GM23338 (cell line): Measurements from ENCODE around the gene TSPEAR. TPM values are rescaled to one million over a fixed set of nuclear protein-coding genes. Genes with fewer than 3 reads are reported as not detected.

Experiments used
- ATAC-seq: fragments of 200-7000 bp; cut with Tn5 transposase; 3 replicates; pipeline ENCODE4 v1.9.1; 2020
- DNase-seq: peaks from one replicate; pipeline ENCODE4 v3.0.0-alpha.2; 2015; ENCODE audit warnings: low spot score
- H2AFZ ChIP-seq: fragments of 200-600 bp; sonication (generic); 2 replicates; pipeline ENCODE4 v1.8.0; 2016; ENCODE audit warnings: antibody characterized with exemption, mild to moderate bottlenecking, moderate library complexity
- H3F3A ChIP-seq: fragments of 200-600 bp; sonication (generic); replicated peaks from 2 replicates; pipeline ENCODE4 v1.8.0; 2017; ENCODE audit warnings: antibody characterized with exemption, mixed run types, low read depth
- H3K27ac ChIP-seq: fragments of 200-600 bp; sonication (generic); 2 replicates; pipeline ENCODE4 v1.6.1; 2016; ENCODE audit warnings: low read depth
- H3K27me3 ChIP-seq: fragments of 200-600 bp; sonication (generic); 2 replicates; pipeline ENCODE4 v1.8.0; 2016; ENCODE audit warnings: mild to moderate bottlenecking, mixed run types, moderate library complexity; ENCODE audit not compliant: insufficient read depth
- H3K36me3 ChIP-seq: fragments of 200-600 bp; sonication (generic); 2 replicates; pipeline ENCODE4 v1.8.0; 2016; ENCODE audit warnings: mild to moderate bottlenecking; ENCODE audit not compliant: insufficient read depth
- H3K4me1 ChIP-seq: fragments of 200-600 bp; sonication (generic); 2 replicates; pipeline ENCODE4 v1.8.0; 2016; ENCODE audit warnings: mild to moderate bottlenecking, moderate library complexity; ENCODE audit not compliant: insufficient read depth
- H3K4me2 ChIP-seq: fragments of 200-600 bp; sonication (generic); 2 replicates; pipeline ENCODE4 v1.7.1; 2017; ENCODE audit warnings: mixed run types
- H3K4me3 ChIP-seq: fragments of 200-600 bp; sonication (generic); 2 replicates; pipeline ENCODE4 v1.6.1; 2016; ENCODE audit warnings: mixed run types
- H3K79me2 ChIP-seq: fragments of 200-600 bp; sonication (generic); replicated peaks from 2 replicates; pipeline ENCODE4 v1.8.0; 2017; ENCODE audit warnings: mild to moderate bottlenecking; ENCODE audit not compliant: insufficient read depth
- H3K9me2 ChIP-seq: fragments of 200-600 bp; sonication (generic); 2 replicates; pipeline ENCODE4 v1.8.0; 2017; ENCODE audit not compliant: insufficient read depth
- H4K20me1 ChIP-seq: fragments of 200-600 bp; sonication (generic); replicated peaks from 2 replicates; pipeline ENCODE4 v1.8.0; 2017; ENCODE audit warnings: mild to moderate bottlenecking; ENCODE audit not compliant: insufficient read depth
- H3K27ac Mint-ChIP-seq: 2 replicates; pipeline ENCODE4 v1.8.0; 2020; ENCODE audit warnings: inconsistent platforms, mild to moderate bottlenecking, moderate library complexity, mixed read lengths
- H3K27me3 Mint-ChIP-seq: 3 replicates; pipeline ENCODE4 v1.8.0; 2022; ENCODE audit warnings: low read depth, mild to moderate bottlenecking, moderate library complexity, mixed read lengths, inconsistent platforms; ENCODE audit not compliant: insufficient read depth, poor library complexity
- H3K36me3 Mint-ChIP-seq: 3 replicates; pipeline ENCODE4 v1.8.0; 2021; ENCODE audit warnings: low read depth, mild to moderate bottlenecking, inconsistent platforms, moderate library complexity, mixed read lengths
- H3K4me1 Mint-ChIP-seq: 3 replicates; pipeline ENCODE4 v1.8.0; 2020; ENCODE audit warnings: mild to moderate bottlenecking, inconsistent platforms, mixed read lengths
- H3K4me3 Mint-ChIP-seq: 3 replicates; pipeline ENCODE4 v1.8.0; 2021; ENCODE audit warnings: moderate library complexity, mild to moderate bottlenecking, inconsistent platforms, mixed read lengths
- H3K9me3 Mint-ChIP-seq: 3 replicates; pipeline ENCODE4 v1.8.0; 2020; ENCODE audit warnings: moderate library complexity, mild to moderate bottlenecking, inconsistent platforms, mixed read lengths
- CREB1 ChIP-seq: fragments of 250-450 bp; sonication (Bioruptor Pico); IDR thresholded peaks from 2 replicates; pipeline ENCODE4 v1.5.0; 2020; ENCODE audit warnings: low read depth, mild to moderate bottlenecking, moderate library complexity
- CTCF ChIP-seq, 2 experiments: fragments of 200-600 bp in 1 of 2; sonication (generic) in 1 of 2; conservative IDR thresholded peaks; 2 replicates each; pipeline versions ENCODE4 v1.5.1 to v1.6.1; 2016 to 2017; ENCODE audit warnings: antibody characterized with exemption in 2 of 2, low read depth in 2 of 2, mild to moderate bottlenecking in 2 of 2, moderate library complexity in 1 of 2
- ETS1 ChIP-seq: IDR thresholded peaks from 2 replicates; pipeline ENCODE4 v1.6.1; 2016; ENCODE audit warnings: antibody characterized with exemption
- EZH2 ChIP-seq: fragments of 200-600 bp; sonication (generic); IDR thresholded peaks from one replicate; pipeline ENCODE4 v1.8.0; 2017; ENCODE audit warnings: antibody characterized with exemption, mild to moderate bottlenecking, low read depth; ENCODE audit not compliant: unreplicated experiment
- EZH2phosphoT487 ChIP-seq: fragments of 200-600 bp; sonication (generic); IDR thresholded peaks from one replicate; pipeline ENCODE4 v1.8.1; 2018; ENCODE audit warnings: antibody characterized with exemption; ENCODE audit not compliant: unreplicated experiment
- JUNB ChIP-seq: IDR thresholded peaks from one replicate; pipeline ENCODE4 v1.6.1; 2016; ENCODE audit warnings: antibody characterized with exemption; ENCODE audit not compliant: unreplicated experiment
- NANOG ChIP-seq: IDR thresholded peaks from 2 replicates; pipeline ENCODE4 v1.6.1; 2016; ENCODE audit warnings: antibody characterized with exemption, borderline replicate concordance
- POLR2AphosphoS5 ChIP-seq: IDR thresholded peaks from 2 replicates; pipeline ENCODE4 v1.6.1; 2016; ENCODE audit warnings: antibody characterized with exemption, low read depth
- STAT1 ChIP-seq: IDR thresholded peaks from one replicate; pipeline ENCODE4 v1.6.1; 2016; ENCODE audit warnings: antibody characterized with exemption; ENCODE audit not compliant: unreplicated experiment
- ZNF114 ChIP-seq: fragments of 250-450 bp; sonication (Bioruptor Pico); IDR thresholded peaks from 2 replicates; pipeline ENCODE4 v1.5.0; 2020; ENCODE audit warnings: mild to moderate bottlenecking, moderate library complexity
- ZNF331 ChIP-seq: fragments of 250-450 bp; sonication (Bioruptor Pico); IDR thresholded peaks from 2 replicates; pipeline ENCODE4 v1.5.0; 2020; ENCODE audit warnings: low read depth, mild to moderate bottlenecking, moderate library complexity
- polyA plus RNA-seq: library from polyadenylated mRNA; unstranded; fragments of >200 nt; fragmentation: Nextera tagmentation; extraction: Ambion mirVana; gene quantifications from 2 replicates; pipeline ENCODE4 v1.2.1, GENCODE V29; 2016
- total RNA-seq: library from RNA; depleted of rRNA; stranded (reverse); fragments of >200 nt; shearing (Covaris generic); gene quantifications from 2 replicates; pipeline ENCODE4 v1.2.3, GENCODE V29; 2014
- TF ChIP-seq, protein P1 (sequence below): fragments of 250-450 bp; sonication (Bioruptor Pico); IDR thresholded peaks from 2 replicates; pipeline ENCODE4 v1.5.0; 2020; ENCODE audit warnings: mild to moderate bottlenecking, moderate library complexity
- TF ChIP-seq, protein P2 (sequence below): IDR thresholded peaks from one replicate; pipeline ENCODE4 v1.6.1; 2018; ENCODE audit warnings: antibody characterized with exemption; ENCODE audit not compliant: unreplicated experiment

Gene TSPEAR
- total and polyA plus RNA-seq, 2 experiments from 2014 or later: 0.35 to 0.92 TPM

DNA sequence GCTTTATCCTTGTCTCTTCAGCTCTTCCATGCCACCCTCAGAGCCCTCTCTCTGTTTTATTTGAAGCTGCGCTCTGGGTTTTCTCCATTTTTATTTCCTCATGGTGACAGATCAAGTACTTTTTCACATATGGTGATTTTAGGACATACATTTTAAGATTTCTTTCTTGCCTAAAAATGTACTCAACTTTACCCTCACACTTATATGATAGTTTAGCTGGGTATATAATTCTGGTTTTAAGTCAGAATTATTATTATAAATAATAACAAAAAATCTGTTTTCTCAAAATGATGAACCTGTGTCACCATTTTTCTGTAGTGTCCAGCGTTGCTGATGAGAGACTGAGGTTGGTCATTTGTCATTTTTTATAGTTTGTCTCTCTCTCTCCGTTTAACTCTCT, 130.2 kb downstream of the TSPEAR start:
- Histone ChIP-seq H4K20me1 (no peaks in the 10 kb centered on the region), H3K4me1 (no peaks in the 10 kb centered on the region), H3K9me2 (no peaks in the 10 kb centered on the region), H2AFZ (no peak overlapping the region), H3K27me3 (no peaks in the 10 kb centered on the region), H3K79me2 (no peaks in the 10 kb centered on the region), H3K4me3 (no peak overlapping the region), H3K27ac (no peak overlapping the region), H3F3A (no peaks in the 10 kb centered on the region), H3K4me2 (no peak overlapping the region), H3K36me3 (no peaks in the 10 kb centered on the region)
- Mint-ChIP-seq H3K36me3 (peaks cover 3% of the 10 kb centered on the region; the same call in 2 of the 3 replicates), H3K4me1 (peaks cover 7% of the 10 kb centered on the region), H3K27me3 (peaks cover 13% of the 10 kb centered on the region), H3K4me3 (no peak overlapping the region), H3K9me3 (peaks cover 26% of the 10 kb centered on the region), H3K27ac (no peak overlapping the region)
- no peak for TF ChIP-seq STAT1
- no peak for TF ChIP-seq ETS1
- no peak for TF ChIP-seq NANOG
- TF ChIP-seq CTCF (conservative IDR thresholded peaks at IDR 0.05; ENCODE audit: low read depth in 2 of 2): no peak
- TF ChIP-seq EZH2phosphoT487: no peak
- no peak for TF ChIP-seq EZH2
- TF ChIP-seq JUNB: no peak
- TF ChIP-seq CREB1 (CRISPR knock-in tag): no peak
- no peak for TF ChIP-seq ZNF331 (CRISPR knock-in tag)
- TF ChIP-seq ZNF114 (CRISPR knock-in tag): no peak
- TF ChIP-seq POLR2AphosphoS5: no peak
- TF ChIP-seq, protein P1, sequence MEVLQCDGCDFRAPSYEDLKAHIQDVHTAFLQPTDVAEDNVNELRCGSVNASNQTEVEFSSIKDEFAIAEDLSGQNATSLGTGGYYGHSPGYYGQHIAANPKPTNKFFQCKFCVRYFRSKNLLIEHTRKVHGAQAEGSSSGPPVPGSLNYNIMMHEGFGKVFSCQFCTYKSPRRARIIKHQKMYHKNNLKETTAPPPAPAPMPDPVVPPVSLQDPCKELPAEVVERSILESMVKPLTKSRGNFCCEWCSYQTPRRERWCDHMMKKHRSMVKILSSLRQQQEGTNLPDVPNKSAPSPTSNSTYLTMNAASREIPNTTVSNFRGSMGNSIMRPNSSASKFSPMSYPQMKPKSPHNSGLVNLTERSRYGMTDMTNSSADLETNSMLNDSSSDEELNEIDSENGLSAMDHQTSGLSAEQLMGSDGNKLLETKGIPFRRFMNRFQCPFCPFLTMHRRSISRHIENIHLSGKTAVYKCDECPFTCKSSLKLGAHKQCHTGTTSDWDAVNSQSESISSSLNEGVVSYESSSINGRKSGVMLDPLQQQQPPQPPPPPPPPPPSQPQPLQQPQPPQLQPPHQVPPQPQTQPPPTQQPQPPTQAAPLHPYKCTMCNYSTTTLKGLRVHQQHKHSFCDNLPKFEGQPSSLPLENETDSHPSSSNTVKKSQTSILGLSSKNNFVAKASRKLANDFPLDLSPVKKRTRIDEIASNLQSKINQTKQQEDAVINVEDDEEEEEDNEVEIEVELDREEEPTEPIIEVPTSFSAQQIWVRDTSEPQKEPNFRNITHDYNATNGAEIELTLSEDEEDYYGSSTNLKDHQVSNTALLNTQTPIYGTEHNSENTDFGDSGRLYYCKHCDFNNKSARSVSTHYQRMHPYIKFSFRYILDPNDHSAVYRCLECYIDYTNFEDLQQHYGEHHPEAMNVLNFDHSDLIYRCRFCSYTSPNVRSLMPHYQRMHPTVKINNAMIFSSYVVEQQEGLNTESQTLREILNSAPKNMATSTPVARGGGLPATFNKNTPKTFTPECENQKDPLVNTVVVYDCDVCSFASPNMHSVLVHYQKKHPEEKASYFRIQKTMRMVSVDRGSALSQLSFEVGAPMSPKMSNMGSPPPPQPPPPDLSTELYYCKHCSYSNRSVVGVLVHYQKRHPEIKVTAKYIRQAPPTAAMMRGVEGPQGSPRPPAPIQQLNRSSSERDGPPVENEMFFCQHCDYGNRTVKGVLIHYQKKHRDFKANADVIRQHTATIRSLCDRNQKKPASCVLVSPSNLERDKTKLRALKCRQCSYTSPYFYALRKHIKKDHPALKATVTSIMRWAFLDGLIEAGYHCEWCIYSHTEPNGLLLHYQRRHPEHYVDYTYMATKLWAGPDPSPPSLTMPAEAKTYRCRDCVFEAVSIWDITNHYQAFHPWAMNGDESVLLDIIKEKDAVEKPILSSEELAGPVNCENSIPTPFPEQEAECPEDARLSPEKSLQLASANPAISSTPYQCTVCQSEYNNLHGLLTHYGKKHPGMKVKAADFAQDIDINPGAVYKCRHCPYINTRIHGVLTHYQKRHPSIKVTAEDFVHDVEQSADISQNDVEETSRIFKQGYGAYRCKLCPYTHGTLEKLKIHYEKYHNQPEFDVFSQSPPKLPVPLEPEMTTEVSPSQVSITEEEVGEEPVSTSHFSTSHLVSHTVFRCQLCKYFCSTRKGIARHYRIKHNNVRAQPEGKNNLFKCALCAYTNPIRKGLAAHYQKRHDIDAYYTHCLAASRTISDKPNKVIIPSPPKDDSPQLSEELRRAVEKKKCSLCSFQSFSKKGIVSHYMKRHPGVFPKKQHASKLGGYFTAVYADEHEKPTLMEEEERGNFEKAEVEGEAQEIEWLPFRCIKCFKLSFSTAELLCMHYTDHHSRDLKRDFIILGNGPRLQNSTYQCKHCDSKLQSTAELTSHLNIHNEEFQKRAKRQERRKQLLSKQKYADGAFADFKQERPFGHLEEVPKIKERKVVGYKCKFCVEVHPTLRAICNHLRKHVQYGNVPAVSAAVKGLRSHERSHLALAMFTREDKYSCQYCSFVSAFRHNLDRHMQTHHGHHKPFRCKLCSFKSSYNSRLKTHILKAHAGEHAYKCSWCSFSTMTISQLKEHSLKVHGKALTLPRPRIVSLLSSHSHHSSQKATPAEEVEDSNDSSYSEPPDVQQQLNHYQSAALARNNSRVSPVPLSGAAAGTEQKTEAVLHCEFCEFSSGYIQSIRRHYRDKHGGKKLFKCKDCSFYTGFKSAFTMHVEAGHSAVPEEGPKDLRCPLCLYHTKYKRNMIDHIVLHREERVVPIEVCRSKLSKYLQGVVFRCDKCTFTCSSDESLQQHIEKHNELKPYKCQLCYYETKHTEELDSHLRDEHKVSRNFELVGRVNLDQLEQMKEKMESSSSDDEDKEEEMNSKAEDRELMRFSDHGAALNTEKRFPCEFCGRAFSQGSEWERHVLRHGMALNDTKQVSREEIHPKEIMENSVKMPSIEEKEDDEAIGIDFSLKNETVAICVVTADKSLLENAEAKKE: no peak
- TF ChIP-seq, protein P2, sequence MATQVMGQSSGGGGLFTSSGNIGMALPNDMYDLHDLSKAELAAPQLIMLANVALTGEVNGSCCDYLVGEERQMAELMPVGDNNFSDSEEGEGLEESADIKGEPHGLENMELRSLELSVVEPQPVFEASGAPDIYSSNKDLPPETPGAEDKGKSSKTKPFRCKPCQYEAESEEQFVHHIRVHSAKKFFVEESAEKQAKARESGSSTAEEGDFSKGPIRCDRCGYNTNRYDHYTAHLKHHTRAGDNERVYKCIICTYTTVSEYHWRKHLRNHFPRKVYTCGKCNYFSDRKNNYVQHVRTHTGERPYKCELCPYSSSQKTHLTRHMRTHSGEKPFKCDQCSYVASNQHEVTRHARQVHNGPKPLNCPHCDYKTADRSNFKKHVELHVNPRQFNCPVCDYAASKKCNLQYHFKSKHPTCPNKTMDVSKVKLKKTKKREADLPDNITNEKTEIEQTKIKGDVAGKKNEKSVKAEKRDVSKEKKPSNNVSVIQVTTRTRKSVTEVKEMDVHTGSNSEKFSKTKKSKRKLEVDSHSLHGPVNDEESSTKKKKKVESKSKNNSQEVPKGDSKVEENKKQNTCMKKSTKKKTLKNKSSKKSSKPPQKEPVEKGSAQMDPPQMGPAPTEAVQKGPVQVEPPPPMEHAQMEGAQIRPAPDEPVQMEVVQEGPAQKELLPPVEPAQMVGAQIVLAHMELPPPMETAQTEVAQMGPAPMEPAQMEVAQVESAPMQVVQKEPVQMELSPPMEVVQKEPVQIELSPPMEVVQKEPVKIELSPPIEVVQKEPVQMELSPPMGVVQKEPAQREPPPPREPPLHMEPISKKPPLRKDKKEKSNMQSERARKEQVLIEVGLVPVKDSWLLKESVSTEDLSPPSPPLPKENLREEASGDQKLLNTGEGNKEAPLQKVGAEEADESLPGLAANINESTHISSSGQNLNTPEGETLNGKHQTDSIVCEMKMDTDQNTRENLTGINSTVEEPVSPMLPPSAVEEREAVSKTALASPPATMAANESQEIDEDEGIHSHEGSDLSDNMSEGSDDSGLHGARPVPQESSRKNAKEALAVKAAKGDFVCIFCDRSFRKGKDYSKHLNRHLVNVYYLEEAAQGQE: no peak
- ATAC-seq (no peak), DNase-seq (no peak)
